Hair follicular keratinocyte (primary cell): ENCODE results near the gene ADARB1. TPM values are rescaled to one million over a fixed set of nuclear protein-coding genes. Genes with fewer than 3 reads are reported as not detected.

Source experiments
- total RNA-seq: library from RNA; depleted of rRNA; stranded (reverse); fragments of >200 nt; gene quantifications from 2 replicates; pipeline ENCODE4 v1.2.3, GENCODE V29; 2015

Gene ADARB1
- total RNA-seq, result 18.8 and 24.8 TPM in 2 replicates

GRCh38 chr21:45074048-45074817, at the start of gene ADARB1:
Gene ADARB1, plus strand, starts transcription at chr21:45074580. Its CDS starts 97,077 bp downstream, at chr21:45171657.

Other genes with a start within 250 kb of the ADARB1 start
- gene PTTG1IP, start 200.9 kb upstream of the ADARB1 start, total RNA-seq, result 99.3 and 152 TPM in 2 replicates
- 1.6 and 3.5 TPM in 2 replicates for gene ITGB2, start 153.7 kb upstream of the ADARB1 start, total RNA-seq
- 29.9 and 39.7 TPM in 2 replicates for gene SLX9, start 134.6 kb upstream of the ADARB1 start, total RNA-seq
- 14.5 and 14.7 TPM in 2 replicates for gene POFUT2, start 213.3 kb downstream of the ADARB1 start, total RNA-seq